GM12892 (cell line): ENCODE measurements around the gene GALNS.

ENCODE experiments used
- POLR2A ChIP-seq: IDR thresholded peaks from 2 replicates; pipeline ENCODE4 v1.6.1; 2011; ENCODE audit warnings: low read depth, low read length, control low read depth
- POLR2AphosphoS5 ChIP-seq: IDR thresholded peaks from 2 replicates; pipeline ENCODE4 v1.6.1; 2011; ENCODE audit warnings: low read depth, low read length, control low read depth

DNA sequence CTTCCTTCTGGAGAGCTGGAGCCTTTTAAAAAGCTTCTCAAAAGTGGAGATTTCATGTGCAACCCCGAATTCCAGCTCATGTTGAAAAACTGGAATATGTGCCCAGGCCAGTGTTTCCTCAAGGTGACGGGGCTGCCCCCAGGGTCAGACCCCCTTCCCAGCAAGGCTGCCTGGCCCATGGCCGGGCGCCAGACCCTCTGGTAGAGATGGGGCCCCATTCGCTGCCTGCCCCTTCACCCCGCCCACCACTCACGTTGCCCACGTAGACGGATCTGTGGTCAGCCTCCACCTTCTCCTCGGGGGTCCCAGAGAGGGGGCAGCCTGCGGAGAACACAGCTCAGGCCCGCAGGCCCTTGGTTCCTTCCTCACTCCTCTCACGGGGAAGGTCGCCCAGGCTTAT, 8.6 kb upstream of the GALNS start:
- TF ChIP-seq POLR2A: no peak
- no peak for TF ChIP-seq POLR2AphosphoS5
